A549 treated with AZD9567 at 1 μM for 4 hours (cell line): ENCODE data around the gene ZNF91. TPM values are rescaled to one million over a fixed set of nuclear protein-coding genes. Genes with fewer than 3 reads are reported as not detected.

Experiments used
- total RNA-seq: library from RNA; stranded (reverse); fragments of 200-300 nt; extraction: Qiagen RNA extraction; gene quantifications from 5 replicates; pipeline ENCODE4 v1.2.3, GENCODE V29; 2022; ENCODE audit not compliant: insufficient read depth

The ZNF91 gene
- total RNA-seq = 0.19 to 0.51 TPM (median 0.31 TPM) in 4 of 5 replicates, not detected in the other

DNA sequence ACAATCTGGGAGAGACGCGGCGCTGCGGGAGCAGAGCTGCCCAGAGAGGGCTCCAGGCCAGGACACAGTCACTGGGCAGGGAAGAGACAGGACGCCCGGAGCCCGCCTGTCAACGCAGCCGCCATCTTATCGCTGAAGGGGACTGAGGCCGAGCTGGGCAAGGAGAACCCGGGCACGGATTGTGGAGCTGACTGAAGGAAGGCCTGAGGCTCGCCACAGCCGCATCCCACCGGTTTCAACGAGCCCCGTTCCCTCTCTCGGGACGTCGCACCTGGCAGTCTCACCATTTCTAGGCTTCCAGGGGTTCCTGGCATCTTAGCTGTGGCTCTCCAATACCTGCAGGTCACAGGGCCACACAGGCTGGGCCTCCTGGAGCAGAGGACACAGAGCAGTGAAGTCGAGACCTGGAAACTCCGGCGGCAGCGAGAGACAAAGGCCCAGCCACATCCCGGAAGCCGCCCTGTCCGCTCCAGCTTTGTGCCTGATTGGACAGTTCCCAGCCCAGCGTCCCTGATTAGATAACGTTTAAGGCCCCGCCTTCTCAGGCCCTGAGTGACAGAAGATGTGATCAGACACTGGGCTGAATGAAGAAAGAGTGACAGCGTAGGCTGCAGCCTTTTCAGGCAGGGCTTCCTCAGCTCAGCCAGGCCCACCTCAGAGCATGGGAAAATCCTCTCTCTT, at the start of gene ZNF91:
ZNF91 (minus strand) TSS at position 431 of the 681 bp plus-strand sequence; CDS start at position 314, 117 bp downstream.

Other genes with a start within 250 kb of the ZNF91 start
- gene ZNF724, start 145.1 kb downstream of the ZNF91 start, total RNA-seq = 0.61 to 1.0 TPM (median 0.76 TPM) in 4 of 5 replicates, not detected in the other